Activated CD4-positive, alpha-beta T cell treated with anti-CD3 and anti-CD28 coated beads, Interleukin-2, Interleukin-4, amounts not matched to agents 100 ng/mL and 50 ng/mL, durations not matched to agents 16 hours and 8 hours (primary cell): ENCODE data around the gene RALA.

ENCODE experiments used
- DNase-seq: peaks from one replicate; pipeline ENCODE4 v3.0.0-alpha.2; 2020; ENCODE audit warnings: low spot score

The RALA gene, protein sequence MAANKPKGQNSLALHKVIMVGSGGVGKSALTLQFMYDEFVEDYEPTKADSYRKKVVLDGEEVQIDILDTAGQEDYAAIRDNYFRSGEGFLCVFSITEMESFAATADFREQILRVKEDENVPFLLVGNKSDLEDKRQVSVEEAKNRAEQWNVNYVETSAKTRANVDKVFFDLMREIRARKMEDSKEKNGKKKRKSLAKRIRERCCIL

DNA sequence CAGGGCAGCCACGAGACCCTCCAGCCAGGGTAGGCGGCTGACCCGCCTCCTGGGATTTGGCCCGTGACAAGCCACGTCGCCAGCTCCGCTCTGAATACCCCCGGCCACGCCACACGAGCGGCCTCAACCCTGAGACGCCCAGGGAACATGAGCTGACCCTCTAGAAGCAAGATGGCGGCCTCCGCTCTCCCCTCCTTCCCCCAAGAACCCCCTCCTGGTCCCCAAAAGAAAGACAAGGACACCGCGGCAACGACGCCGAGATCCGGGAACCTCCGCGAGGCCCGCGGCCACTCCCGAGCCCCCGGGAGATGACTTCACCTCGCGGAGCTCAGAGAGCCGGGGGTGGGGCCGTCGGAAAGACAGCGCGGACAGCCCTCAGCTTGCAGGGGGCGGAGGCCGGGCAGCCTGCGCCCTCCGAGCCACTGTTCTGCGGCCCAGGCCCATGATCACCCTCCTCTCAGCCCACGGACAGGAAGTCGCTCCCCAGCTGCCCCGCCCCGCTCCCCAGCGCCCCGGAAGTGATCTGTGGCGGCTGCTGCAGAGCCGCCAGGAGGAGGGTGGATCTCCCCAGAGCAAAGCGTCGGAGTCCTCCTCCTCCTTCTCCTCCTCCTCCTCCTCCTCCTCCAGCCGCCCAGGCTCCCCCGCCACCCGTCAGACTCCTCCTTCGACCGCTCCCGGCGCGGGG lies at the start of gene RALA:
Gene RALA (plus strand): TSS at position 526 of the 685 bp plus-strand sequence. CDS start 63,096 bp downstream, outside the sequence.
- peak; percentile 93 for DNase-seq

DNA sequence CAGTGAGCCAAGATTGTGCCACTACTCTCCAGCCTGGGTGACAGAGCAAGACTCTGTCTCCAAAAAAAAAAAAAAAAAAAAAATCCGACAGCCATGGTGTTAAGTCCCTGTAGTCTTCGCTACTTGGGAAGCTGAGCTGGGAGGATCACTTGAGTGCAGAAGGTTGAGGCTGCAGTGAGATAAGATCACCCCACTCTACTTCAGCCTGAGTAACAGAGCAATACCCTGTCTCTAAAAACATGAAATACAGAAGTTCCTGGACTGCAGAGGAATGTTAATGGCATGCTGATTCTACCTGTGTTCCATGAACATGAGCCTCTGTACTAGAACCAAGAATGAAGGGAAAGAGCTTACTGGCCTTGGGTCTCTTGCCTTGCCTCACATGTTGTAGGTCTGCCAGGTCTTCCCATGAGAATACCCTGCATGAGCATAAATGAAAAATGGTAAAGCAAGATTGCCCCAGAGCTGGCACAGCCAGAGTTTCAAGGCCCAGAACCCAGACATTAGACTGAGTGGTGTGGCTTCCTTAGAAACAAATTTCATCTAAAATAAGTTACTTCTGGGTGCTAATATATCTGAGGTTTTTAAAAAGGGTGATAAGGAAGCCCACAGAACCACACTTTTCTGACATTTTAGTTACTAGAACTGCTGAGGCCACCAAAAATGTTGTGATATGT lies 48.6 kb upstream of the RALA start:
- DNase-seq: no peak

DNA sequence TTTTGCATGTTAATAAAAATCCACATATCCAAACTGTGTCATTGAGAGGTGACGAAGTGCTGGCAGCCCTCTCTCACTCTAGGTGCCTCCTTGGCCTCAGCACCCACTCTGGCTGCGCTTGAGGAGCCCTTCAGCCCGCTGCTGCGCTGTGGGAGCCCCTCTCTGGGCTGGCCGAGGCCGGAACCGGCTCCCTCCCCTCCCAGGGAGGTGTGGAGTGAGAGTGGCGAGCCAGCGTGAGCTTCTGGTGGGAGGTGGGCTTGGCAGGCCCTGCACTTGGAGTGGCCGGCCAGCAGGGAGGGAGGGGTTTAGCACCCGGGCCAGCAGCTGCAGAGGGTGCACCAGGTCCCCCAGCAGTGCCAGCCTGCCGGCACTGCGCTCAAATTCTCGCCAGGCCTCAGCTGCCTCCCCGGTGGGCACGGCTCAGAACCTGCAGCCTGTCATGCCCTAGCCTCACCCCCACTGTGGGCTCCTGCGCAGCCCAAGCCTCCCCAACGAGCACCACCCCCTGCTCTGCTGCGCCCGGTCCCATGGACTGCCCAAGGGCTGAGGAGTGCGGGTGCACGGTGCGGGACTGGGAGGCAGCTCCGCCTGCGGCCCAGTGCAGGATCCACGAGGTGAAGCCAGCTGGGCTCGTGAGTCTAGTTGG lies 46.0 kb upstream of the RALA start:
- no peak for DNase-seq

DNA sequence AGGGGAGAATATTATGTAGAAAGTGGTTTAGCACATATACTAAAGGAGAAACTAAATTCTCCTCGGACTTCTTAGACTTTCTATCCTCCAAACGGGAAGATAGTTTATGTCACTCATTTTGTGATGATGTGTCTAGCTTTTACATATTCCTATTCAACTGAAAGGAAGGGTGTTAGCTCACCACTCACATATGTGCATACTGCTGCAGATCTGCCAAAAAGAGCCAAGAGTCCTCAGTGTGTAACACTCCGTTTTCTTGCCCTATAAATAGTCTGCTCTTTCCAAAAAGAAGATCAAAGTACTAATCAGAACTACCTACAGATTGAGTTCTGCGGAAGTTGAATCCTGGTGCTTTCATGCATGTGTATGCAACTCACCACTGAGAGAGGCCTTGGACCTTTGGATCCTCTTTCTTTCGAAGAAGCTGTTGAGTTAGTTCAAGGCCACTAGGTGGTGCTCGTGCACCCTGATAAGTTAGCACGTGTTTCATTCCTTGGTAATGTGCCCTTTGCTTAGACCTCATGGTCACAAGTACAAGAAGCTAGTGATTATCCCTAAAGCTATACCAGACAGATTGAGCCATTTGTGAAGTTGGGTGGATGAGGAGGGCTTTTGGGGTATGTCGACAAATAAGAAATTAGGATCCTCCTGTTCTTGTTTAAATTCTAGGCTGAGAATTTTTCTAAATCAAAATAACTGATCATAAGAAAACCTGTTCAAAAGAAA lies 43.1 kb upstream of the RALA start:
- DNase-seq: peak; percentile 85

DNA sequence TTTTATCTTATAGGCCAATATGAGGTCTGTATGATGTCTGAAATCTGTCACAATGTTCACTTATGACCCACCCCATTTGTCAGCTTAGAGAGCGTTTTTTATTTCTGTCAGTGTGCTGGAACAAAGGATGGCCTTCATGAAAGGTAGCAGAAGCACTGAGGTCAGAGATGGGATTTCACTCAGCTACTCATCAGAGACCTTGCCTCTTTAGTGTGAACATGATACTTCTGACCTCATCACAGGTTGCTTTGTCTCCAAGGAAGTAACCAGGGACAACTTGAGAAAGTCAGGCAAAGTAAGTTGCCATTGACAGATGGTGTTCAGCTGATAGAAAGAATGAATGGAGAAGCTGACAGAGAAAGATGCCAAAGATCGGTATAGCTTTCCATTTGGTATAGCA lies 40.8 kb upstream of the RALA start:
- DNase-seq: no peak

DNA sequence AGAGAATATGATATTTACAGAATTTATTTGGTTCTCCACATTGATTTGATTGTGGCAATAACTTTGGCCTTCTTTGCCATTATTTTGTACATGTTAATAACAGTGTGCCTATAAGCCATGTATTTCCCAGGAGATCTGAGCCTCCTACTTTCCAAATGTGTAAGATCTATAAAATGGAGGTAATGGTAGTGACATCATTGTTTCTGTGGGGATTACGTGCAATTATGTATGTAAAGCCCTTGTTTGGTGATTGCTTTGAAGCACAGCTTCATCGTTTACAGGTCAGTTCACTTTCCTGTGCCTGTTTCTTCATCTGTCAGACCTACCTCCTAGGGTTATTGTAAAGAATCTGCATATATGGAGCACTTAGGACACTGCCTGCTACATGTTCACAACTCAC lies 39.8 kb upstream of the RALA start:
- DNase-seq: no peak

DNA sequence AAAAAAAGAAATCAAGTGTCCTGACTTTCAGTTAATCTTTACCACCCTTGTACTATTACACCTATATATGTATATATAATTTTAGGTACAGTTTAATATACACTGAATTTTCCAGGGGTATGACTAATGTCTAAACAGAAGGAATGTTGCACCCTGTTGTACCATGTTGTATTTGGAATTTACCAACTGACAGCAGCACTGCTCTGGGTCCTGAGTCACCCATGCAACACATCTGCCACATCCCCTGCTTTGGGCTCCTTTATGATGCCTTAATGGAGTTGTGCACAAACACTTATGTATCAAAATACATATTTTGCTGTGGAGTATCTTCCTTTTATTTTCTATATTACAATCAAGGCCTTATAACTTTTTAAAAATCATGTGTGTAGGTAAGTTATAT lies 36.0 kb upstream of the RALA start:
- DNase-seq: no peak

DNA sequence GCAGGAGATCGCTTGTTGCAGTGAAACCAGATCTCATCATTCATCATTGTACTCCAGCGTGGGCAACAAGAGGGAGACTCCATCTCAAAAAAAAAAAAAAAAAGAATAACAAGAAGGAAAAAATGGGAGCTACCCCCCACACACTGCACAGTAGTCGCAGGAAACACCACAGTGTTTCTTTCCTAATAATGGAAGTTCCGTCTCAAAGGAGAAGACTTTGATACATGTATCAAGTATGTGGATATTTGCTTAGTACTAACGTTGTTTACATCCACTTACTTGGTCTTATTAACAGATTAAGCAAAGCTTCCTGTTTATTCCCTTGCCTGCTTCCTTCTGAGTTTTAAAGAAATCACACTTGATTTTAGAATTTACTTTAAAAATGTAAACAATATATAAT lies 35.0 kb upstream of the RALA start:
- no peak for DNase-seq

DNA sequence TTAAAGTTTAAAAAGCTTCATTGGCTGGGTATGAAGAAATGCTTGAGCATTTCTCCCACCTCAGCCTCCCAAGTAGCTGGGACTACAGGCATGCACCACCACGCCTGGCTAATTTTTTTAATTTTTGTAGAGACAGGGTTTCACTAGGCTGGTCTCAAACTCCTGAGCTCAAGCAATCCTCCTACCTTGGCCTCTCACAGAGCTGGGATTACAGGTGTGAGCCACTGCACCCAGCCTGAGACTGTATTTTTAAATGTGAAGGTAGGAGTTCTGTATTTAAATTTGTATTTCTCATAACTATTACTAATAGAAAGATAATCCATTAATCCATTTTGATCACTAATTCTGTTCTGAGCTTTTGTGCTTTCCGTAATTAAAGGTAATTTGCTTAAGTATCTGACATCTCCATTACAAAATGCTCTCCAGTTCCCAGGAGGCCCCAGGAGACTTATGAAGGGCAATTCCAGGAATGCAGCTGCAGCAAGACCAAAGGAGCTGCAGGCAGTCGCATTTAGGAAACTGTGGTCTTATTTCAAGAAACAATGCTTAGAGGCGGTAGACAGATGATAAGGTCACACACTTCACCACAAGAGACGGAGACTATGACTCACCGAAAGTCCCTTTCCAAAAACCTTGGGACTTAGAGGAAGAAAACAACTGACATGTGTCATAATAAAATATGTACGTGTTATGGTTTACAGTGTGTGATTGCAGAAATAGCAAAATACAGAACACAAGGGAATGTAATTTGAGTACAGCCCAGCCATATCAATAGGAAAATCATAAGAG lies 33.9 kb upstream of the RALA start:
- DNase-seq: peak; percentile 90

DNA sequence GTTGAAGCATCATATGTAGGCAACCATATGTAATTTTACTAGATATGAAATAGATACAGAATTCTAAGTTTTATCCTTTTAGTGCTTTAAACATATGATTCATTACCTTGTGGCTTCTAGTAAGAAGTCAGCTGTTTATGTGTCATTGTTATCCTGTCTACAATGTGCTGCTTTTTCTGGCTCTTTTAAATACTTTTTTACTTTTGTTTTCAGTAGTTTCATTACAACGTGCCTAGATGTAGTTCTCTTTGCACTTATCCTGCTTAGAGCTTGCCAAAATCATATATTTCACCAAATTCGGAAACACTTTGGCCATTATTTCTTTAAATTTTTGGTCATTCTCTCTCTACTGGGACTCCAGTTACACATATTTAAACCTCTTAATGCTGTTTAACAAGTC lies 30.8 kb upstream of the RALA start:
- peak; percentile 13 for DNase-seq

DNA sequence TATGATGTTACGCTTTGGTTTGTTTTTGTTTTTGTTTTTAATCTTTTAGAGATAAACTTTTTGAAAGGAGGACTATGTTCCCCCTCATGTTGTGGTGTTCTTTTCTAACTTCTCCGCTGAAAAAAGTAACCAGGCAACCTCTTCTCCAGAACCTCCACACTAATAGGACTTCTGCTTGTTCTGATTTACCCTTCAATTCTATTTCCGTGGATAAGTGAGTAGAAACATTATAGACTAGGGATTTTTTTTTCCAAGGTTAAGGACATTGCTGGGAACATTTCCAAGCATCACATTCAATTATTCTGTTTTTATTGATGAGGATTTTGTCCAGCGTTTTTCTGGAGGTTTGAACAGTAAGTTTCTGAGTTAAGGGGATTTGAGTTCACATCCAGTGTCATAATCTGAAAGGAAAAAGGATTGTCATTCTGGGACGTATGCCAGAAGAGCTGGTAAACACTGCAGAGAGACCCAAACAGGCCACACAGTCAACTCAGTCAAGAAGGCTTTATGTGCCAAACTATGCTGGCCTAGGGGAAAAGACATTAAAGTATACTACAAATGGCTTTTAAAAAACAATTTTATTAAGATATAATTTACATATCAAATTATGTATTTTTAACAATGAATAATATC lies 28.3 kb upstream of the RALA start:
- no peak for DNase-seq

DNA sequence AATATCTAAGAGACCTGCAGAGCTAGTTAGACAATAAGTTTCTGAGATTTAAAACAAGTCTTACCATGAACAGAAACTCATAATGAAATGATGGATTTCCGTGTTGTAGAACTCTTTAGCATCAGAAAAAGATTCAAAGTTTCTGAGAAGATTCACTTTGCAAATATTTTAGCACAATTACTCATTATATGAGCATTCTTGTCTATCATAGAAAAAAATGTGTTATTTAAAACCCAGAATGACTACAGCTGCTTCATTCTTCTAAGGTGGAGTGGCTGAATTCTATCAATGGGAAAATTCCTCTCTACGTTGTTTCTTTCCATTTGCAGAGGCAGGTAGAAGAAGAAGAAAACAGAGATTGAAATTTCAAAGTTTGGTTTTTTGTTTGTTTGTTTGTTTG lies 21.0 kb upstream of the RALA start:
- DNase-seq: no peak

DNA sequence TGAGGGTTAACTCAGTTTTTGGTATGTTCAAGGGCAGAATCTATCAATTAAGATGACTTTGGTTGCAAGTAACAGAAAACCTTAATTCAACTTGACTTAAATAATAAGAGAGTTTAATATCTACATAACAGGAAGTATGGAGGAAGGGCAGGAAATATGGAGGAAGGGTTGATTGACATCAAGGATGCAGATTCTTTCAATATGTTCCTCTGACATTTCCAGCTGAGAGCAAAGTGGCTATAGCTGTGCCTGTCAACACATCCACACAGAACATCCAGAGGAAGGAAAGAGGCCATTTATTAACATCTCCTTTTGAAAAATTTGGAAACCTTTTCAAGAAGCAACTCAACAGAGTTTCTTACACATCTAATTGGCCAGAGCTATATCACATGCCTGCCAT lies 19.4 kb upstream of the RALA start:
- no peak for DNase-seq

DNA sequence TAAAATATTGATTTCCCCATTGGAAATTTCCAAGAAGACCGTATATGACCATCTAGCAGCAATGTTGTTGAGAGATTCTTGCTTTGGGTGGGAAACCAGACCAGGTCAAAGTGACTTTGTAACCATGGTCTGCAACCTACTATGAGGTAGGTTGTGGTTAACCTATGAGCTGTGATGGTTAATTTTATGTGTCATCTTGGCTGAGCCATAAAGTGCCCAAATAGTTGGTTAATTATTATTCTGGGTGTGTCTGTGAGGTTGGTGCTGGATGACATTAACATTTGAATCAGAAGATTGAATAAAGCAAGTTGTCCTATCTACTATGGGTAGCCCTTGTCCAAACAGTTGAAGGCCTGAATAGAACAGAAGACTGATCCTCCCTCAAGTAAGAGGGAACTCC lies 18.3 kb upstream of the RALA start:
- DNase-seq: no peak

DNA sequence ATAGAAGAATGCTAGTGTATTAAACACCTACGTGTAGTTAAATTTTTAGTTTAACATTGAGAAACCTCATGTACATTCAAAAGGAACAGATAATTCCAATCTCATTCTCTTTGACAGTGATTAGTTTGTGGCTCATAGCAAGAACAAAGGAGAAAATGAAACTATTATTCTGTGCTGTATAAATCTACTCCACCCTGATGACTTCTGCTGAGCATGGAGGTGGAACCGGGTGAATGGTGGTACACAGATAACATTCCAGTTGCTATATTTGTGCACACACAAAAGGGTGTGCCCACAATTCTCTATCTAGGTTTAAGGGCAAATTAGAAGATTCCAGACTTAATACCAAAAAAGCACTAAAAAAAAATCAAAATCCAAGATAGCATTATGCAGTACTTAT lies 17.0 kb upstream of the RALA start:
- DNase-seq: no peak

DNA sequence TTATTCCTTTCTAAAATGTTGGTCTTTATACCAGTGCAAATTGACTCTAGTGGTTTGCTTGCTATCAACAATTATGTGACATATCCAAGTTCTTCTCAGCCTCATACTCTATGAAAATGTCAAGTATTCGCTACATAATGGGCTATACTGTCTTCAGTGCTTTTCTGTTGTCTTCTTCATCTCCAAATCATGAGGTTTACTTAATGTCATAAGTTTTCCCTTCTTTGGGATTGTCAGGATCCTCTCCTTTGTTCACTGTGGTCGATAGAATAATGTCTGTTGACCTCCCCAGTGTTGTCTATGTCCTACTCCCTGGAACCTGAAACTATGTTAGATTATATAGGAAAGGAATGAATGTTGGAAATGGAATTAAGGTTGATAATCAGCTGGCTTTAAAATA lies 16.4 kb upstream of the RALA start:
- DNase-seq: no peak

DNA sequence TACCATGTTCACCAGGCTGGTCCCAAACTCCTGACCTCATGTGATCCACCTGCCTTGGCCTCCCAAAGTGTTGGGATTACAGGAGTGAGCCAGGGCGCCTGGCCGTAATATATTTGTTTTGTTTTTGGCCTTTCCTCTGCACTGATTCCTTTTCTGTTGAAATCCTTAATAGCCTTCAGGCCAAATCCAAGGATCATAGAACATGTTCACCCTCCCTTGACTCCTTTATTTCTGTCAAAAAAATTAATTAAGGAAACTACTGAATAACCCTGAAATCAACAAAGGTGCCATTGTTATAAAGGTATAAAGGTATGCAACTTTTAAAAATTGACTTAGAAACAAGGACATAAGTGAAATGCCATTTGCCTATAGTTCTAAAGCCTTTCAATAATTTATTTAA lies 15.5 kb upstream of the RALA start:
- no peak for DNase-seq

DNA sequence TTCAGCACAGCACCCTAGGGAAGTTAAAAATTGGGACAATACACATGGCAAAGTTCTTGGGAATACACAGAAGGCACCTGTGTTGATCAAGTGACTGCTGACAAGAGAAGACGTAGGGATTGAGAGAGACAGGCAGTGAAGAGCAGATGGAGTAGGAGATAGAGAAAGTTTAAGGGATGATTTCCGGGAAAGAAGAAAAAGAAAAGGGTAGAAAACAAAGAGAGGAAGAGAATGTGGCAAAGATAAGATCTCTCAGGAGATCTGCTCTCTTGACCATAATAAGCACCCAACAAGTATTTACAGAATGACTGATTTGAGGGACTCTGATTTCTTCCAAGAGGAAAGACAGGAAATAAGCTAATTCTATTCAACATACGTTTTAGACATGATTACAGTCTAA lies 15.1 kb upstream of the RALA start:
- DNase-seq: no peak

DNA sequence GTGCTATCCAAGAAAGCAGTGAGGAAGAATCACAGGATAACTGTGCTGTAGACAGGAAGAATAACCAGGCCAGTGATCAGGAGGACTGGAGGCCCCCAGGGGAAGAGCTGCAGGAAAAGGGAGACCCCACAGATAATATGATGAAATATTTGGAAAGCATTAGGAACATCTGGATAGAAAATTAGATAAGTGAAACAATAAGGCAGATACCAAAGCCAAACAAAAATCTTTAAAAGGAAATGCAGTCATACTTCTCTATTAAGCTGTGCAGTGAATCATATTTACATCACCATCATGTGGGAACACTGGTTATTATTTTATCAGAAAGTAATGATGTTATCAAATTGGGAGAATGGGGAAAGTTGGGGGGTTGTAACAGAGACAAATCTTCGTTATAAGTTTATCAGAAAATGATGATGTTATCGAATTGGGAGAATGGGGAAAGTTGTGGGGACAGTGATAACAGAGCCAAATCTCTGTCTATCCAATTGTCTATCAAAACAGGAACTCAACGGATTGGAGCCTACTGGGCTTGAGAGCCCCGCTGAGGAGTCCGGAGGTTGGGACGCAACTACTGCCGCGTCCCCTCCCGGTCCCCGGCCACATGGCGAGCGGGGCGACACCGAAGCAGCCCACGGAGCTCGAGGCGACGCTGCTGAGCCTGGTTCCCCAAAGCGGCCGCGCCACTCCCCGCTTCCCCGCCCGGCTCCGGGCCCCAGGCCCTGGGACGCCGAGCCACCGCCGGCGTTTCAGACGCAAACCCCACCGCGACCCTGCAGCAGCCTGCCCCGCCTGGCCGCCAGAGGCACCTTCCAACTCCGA lies 14.0 kb upstream of the RALA start:
- no peak for DNase-seq

DNA sequence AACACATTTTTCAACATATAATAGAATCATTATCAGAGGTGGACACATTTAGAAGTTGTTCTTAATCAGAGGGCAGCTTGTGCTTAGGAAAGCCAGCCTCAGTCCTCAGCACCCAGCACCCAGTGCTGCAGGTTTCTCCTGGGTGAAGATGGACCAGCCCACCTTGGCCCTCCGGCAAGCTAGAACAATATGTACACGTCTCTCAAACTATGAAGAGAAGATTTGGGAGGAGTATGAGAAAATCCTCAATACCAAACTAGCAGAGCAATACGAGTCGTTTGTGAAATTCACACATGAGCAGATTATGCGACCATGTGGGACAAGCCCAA lies 13.5 kb upstream of the RALA start:
- DNase-seq: no peak
